Hematopoietic multipotent progenitor cell treated with erythropoietin and hydrocortisone succinate and interleukin-3 and kit ligand, for 8 days (in vitro differentiated cells): ENCODE data around the gene CLN3.
"Not testable (repeated sequence)": the region's sequence is repeated elsewhere in the genome, so short reads cannot be mapped to it uniquely, and the experiment has no call there.

Source experiments
- DNase-seq: peaks from one replicate; pipeline ENCODE4 v3.0.0-alpha.2; 2015

Gene CLN3

DNA sequence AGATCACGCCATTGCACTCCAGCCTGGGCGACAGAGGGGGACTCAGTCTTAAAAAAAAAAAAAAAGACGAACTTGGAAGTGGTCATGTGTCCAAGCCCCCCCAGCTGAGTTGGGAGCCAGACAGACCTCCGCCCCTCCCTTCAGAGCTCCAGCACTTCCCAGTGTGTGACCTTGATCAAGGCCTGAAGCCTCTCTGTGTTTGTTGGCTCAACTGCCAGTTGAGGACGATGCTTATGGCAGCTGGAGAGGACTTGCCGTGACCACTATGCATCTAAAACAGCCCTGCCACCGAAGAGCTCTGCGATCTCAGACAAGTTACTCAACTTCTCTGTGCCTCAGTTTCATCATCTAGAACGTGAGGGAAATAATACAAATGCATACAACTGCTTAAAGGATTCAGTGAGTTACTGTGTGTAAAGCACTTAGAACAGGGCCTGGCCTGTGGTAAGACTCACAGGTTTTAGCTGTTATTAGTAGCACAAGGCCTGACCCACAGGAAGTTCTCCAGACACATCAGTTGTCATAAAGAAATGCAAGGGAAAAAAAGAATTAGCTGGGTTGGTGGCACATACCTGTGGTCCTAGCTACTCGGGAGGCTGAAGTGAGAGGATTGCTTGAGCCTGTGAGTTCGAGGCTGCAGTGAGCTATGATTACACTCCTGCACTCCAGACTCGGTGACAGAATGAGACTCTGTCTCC lies 21.8 kb upstream of the CLN3 start:
- no peak for DNase-seq

DNA sequence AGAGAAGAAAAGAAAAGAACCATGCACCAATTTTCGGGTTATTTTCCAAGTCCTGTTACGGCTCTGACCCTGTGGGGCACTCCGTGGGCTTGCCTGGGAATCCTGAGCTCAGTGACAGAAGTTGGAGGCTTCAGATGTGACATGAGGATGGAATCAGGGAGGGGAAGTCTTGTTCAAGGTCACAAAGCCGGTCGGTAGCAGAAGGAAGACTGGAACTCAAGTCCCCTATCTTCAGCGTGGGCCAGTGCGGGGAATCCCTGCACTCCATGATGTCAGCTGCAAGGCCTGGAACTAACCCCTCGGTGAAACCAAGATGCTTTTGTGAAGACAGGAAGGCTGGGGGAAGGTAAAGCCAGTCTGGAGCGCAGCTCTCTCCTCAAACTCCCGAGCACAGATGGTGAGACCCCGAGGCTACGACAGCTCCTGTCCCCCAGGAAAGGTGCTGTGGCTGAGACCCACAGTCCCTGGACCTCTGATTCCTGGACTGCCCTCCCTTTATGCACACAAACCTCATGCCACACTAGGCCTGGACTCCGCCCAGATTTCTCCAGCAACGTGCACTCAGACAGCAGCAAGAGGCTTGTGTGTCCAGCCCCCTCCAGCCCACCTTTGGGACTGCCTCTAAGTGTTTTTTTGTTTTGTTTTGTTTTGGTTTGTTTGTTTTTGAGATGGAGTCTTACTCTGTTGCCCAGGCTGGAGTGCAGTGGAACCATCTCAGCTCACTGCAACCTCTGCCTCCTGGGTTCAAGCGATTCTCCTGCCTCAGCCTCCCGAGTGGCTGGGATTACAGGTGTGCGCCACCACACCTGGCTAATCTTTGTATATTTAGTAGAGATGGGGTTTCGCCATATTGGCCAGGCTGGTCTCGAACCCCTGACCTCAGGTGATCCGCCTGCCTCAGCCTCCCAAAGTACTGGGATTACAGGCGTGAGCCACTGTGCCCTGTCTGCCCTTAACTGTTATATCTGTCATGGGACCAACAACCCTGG lies 20.2 kb upstream of the CLN3 start:
- DNase-seq, result no peak

DNA sequence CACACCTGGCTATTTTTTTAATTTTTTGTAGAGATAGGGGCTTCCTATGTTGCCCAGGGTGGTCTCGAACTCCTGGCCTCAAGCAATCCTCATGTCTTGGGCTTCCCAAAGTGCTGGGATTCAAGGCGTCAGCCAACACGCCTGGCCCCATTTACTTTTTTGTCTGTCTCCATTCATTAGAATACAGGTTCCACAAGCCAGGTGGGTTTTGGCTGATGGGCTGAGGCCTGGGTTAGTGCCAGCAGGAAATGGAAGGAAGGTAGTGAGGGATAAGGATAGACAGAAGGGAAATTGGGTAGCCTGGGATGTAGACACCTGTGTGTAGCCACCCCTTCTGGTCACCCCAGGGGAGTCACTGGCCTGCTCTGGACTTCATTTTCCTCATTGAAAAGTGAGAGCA lies 19.2 kb upstream of the CLN3 start:
- DNase-seq, result no peak

DNA sequence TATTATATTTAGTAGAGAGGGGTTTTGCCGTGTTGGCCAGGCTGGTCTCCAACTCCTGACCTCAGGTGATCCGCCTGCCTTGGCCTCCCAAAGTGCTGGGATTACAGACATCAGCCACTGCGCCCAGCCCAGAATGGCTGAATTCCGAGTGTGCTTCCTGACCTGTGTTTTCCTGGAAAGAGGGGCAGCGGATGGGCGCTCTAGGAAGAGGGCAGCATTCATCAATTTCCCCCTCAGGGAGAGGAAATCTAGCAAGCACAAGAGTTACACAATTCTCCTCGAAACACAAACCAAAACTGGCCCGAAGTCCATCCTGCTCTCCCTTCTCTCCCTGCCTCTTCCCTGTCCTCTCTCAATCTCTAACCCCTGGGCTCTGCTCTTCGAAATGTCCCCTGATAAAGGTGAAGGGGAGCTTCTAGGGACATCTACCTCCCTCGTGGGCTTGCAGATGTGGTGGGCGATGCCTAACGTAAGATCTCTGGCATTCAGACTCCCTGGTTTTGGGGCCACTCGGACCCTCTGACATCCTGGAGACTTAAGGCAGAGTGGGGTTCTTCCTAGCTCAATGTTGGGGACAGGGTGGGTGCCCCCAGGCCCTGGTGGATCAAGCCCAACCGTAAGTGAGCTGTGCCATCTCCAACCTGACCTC lies 13.7 kb upstream of the CLN3 start:
- no peak for DNase-seq

DNA sequence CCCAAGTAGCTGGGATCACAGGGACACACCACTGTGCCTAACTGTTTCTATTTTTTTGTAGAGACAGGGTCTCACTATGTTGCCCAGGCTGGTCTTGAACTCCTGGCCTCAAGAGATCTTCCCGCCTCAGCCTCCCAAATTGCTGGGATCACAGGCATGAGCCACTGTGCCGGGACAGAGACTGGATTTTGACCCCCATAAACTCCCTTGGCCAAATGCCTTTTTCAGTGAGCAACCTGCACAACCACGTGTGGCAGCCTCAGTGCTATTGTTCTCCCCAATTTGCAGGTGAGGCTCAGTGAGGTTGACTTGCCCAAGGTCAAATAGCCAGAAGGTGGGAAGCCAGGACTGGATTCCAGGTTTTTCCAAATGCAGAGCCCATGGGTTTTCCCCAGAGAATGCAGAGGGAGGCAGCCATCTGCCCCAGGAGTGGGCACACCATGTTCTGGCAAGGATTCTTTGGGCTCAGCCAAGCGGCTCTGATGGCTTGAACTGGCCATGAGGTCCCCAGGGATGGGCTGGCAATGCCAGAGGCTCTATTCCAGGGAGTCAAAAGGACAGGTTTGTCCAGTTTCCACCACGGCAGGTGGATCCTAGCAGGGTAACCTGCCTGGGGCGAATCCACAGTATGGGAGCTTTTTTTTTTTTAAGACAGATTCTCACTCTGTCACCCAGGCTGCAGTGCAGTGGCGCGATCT lies 13.0 kb upstream of the CLN3 start:
- DNase-seq, result no peak

DNA sequence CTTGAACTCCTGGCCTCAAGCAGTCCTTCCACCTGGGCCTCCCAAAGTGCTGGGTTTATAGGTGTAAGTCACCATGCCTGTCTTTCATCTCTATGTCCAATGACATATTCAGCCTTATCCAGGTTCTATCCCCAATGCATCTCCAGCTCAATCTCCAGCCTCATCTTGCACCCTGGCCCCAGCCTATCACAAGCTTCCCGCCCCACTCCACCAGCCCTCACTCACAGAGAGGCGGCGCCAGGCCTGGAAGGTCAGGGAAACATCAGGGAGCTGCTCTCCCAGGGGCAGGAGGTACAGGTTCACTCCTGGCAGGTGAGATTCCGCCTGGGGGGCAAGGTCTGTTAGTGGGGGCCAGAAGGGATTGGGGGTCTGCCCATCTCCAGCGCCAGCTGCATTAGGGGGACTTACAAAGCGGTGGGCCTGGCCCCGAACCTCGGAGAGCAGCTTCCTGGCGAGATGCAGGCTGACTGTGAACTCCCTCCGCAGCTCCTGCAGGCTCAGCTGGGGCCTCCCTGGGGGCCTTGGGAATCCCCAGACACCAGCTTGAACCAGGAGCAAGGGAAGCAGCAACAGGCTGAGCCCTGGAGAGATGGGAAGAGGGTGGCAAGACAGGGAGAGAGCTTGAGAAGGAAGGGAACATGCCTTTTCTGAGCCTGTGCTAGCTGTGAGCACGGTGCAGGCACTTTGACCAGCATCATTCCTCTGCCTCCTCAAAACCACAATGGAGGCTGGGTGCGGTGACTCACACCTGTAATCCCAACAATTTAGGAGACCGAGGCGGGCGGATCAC lies 11.8 kb upstream of the CLN3 start:
- DNase-seq, result no peak

DNA sequence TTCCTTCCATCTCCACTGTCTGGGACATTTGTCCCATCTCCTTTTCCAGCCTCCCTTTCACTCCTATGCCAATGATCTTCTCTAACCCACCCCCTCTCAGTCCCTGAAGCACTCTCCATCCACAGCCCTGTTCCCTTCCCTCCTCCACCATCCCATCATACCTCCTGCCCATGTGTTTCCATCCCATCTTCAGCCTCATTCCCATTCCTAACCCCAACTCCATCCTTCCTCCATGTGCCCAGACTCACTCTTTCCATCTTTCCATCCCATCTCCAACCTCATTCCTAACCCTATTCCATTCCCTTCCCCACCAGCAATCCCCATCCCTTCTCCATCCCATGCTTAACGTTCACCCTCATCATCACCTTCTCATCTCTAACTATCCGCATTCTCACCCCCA lies 10.4 kb upstream of the CLN3 start:
- DNase-seq, result no peak

DNA sequence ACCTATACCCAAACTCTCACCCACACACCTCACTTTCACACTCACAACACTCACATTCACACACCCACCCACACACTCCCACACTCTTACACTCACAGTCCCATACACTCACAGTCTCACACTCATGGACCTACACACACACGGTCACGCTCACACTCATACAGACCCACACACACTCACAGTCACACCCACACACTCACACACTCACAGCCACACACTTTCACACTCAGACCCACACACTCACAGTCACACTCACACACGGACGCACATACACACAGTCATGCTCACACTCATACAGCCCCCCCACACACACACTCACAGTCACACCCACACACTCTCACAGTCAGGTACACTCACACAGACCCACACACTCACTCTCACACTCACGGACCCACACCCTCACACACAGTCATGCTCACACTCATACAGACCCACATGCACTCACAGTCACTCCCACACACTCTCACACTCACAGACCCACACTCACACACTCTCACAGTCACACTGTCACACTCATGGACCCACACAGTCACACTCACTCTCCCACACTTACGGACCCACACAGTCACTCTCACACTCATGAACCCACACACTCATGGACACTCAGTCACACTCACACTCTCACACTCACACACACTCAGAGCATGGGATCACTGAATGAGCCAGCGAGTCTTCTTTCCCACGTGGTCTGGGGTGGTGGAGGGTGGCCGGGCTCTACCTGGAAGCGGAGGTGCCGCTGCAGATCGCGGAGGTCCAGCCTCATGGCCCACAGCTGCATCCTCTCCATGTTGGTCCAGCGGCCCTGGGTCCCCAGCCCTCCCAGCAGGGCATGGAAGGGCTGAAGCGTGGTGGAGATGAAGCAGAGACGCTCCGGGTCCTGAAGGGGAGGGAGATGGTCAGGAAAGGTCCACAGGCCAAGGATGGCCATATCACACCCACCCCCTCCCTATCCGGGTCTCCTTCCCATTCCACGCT lies 9.7 kb upstream of the CLN3 start:
- no peak for DNase-seq

DNA sequence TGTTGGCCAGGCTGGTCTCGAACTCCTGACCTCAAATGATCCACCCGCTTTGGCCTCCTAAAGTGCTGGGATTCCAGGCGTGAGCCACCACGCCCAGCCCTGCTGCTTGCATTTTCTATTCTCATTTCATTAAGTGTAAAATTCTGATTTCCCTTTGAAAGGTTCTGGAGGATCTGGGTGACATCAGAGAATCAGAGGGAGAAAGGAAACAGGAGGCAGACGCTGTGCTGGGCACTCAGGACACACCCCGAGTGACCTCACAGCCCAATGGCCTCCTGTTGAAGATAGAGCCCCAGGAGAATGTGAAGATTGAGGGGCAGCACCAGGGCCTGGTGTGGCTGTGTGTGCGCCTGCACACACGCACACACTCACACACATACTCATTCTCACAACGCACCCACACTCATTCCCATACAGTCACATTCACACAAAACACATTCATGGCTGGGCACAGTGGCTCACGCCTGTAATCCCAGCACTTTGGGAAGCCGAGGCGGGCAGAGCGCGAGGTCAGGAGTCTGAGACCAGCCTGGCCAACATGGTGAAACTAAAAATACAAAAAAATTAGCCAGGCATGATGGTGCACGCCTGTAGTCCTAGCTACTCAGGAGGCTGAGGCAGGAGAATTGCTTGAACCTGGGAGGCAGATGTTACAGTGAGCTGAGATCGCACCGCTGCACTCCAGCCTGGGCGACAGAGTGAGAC lies 8.8 kb upstream of the CLN3 start:
- DNase-seq, result not testable (repeated sequence)

DNA sequence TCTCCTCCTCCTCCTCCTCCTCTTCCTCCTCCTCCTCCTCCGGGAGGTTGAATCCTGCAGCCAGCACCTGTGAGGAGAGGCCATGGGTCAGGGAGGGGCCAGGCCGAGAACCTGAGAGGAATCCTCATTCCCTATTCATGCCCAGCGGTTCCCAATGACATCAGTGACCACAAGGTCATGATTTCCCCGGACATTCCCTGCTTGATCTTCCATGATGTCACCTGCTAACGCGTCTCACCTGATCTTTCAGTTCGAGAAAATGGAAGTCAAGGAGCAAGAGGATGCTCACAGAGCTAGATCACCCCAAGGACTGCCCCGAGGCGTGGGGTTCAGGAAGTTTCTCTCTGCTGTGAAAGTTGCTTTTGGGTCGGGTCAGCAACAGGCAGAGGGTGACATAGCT lies 8.0 kb upstream of the CLN3 start:
- no peak for DNase-seq

DNA sequence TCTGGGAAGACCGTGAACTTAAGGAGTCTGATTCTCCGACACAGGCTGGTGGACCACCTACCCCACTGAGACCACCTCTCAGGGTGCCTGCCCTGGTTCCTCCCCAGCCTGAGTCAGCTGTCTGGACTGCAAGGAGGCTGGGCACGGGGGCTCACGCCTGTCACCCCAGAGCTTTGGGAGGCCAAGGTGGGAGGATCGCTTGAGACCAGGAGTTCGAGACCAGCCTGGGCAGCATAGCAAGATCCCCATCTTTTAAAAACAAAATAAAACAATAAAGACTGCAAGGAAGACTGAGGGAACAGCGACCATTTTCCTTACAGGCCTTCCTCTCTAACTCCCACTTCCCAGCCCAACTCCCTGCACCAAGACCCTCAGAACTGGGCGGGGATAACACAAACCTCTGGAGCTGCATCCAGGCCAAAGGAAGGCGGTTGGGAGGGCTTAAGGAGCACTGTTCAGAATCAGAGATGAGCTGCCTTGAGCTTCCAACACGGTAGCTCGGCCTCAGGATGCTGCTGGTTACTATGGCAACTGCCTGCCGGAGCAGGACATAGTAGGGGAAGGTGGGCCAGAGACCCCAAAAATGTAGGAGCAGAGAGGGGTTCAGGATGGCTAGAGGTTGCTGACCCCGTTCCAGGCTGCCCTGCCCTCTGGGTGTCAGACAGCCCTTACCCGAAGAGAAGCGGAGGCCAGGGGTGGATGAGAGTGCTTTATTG lies 7.0 kb upstream of the CLN3 start:
- no peak for DNase-seq

DNA sequence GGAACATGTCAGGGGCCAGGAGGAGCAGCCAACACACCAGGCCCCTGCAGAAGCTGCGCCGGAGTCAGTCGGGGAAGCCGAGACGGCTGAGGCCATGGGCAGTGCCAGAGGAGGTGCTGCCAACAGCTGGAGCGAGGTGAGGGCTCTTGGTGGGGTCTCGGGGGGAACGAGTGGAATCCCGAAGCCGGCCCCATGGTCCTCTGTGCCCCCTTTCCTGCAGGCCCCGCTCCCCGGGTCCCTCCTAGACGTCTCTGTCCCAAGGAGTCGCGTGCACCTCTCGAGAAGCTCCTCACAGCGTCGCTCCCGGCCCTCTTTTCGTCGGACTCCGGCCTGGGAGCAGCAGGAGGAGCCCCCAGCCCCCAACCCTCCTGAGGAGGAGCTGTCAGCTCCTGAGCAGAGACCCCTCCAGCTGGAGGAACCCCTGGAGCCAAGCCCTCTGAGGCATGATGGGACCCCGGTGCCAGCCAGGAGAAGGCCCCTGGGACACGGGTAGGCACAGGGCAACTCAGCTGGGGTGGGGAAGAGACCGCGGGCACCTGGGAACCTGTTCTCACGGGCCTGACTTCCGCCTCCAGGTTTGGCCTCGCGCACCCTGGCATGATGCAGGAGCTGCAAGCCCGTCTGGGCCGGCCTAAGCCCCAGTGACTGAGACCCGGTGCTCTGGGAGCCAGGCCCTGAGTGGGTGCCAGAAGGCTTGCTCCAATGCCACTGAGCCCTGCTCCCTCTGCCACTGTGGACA lies 6.2 kb upstream of the CLN3 start:
- DNase-seq, result no peak

DNA sequence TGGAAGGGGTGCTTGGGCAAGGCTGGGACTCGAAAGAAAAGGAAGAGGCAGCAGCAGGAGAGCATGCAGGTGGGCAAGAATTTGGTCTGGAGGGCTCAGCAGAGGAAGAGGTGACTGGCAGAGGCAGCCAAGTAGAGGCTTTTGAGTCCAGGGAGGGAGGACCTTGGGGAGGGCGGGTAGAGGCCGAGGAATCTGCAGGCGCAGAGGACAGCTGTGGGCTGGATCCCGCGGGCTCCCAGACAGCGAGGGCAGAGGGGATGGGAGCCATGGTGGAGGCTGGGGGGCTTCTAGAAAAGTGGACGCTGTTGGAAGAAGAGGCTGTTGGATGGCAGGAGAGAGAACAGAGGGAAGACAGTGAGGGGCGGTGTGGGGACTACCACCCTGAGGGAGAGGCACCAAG lies 5.5 kb upstream of the CLN3 start:
- no peak for DNase-seq

DNA sequence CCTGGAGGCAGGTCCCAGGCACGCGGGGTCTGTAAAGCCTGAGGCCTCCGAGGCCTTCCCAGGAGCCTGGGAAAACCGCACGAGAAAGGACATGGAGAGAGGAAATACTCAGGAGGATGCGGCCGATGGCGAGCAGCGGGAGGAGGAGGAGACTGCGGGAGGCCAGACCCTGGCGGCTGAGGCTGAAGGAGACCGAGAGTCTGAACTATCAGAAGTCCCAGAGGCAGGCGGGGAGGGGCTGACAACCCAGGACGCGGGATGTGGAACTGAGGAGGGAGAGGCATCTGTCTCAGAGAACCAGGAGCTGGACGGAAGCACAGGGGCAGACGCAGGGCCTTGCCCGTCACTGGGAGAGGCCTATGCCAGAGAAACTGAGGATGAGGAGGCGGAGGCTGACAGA lies 5.0 kb upstream of the CLN3 start:
- DNase-seq, result no peak

DNA sequence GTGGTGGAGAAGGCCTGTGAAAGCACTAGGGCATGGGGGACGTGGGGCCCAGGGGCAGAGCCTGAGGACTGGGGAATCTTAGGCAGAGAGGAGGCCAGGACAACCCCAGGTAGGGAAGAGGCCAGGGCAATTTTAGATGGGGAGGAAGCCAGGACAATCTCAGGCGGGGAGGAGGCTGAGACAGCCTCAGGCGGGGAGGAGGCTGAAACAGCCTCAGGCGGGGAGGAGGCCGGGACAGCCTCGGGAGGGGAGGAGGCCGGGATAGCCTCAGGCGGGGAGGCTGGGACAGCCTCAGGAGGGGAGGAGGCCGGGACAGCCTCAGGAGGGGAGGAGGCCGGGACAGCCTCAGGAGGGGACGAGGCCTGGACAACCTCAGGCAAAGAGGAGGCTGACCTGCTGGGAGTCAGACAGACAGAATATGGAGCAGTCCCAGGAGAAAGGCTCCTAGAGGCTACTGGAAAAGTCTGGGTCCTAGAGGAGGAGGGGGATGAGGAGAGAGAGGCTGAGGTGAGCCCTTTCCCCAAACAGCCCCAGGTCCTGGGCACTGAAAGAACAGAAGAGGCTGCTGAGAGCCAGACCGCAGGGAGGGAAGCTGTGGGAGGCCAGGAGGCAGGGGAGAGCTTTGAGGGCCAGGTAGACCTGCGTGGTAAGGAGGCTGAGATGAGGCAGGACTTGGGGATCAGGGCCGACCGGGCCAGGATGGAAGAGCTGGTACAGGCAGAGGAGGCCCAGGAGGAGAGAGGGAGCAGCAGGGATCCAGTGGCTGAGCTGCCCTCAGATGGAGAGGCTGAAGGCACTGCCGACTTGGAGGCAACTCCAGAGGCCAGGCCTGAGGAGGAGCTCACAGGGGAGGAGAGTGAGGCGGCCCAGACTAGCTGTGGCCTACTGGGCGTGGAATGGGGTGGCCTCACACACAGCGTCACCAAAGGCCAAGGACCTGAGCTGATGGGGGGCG lies 4.2 kb upstream of the CLN3 start:
- no peak for DNase-seq

DNA sequence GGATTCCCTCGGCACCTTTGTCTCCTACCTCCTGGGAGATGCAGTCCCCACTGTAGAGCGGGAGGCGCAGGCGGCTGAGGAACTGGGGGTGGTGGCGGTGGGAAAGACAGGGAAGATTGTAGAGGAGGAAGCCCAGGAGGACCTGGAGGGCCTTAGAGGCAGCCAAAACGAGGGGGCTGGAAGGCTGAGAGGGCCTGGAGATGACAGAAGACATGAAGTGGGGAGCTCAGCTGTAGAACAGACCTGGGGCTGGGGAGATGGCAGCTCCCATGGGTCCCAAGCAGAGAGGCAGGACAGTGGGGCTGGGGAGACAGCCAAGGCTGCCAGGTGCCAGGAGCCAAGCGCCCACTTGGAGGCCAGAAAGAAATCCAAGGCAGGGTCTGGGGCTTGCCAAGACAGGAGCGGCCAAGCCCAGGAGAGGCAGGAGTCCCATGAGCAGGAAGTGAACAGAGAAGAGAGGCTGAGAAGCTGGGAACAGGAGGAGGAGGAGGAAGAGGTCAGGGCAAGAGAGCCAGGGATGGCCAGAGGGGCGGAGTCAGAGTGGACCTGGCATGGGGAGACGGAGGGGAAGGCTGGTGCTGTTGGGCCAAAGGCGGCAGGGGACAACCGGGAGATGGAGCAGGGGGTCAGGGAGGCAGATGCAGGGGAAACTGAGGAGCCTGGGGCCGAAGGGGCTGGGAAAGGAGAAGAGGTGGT lies 3.4 kb upstream of the CLN3 start:
- DNase-seq, result no peak
